Measurements from ENCODE around the gene SNAP29.

DNA sequence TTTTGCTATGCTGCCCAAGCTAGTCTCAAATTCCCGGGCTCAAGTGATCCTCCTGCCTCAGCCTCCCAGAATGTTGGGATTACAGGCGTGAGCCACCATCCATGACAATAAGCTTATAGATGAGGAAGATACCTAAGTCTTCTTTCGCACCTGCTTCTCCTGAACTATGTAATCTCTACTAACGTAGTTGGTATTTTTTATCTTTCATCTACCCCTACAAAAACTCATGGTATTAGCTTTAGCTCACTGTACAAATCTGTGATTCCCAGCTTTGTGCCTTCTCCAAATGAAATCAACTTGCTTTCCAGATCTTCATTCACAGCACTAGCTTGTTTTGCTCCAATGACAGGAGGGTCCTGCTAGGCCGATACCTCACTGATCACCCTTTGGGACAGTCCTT, 36.6 kb upstream of the SNAP29 start:
- no peak for TF ChIP-seq EZH2 (IDR thresholded peaks at IDR 0.05)
- TF ChIP-seq POLR2AphosphoS5 (IDR thresholded peaks at IDR 0.05; ENCODE audit: borderline replicate concordance, low read depth, low read length): no peak

Measured in SK-N-MC (cell line).